Nucleus accumbens (tissue), 56 donors: ENCODE results near the gene SCGB1C2.
"Not testable (repeated sequence)": the region's sequence is repeated elsewhere in the genome, so short reads cannot be mapped to it uniquely, and the experiment has no call there.

Source experiments
- DNase-seq, 56 donors: peaks; one replicate each; lab custom pipeline; 2025; lab: John Stamatoyannopoulos, UW

The SCGB1C2 gene

GRCh38 chr17:137166-137807, at the start of gene SCGB1C2:
Gene SCGB1C2 (plus strand): TSS chr17:137569. CDS start chr17:137591, 22 bp downstream.
- not testable (repeated sequence) for DNase-seq

DNA sequence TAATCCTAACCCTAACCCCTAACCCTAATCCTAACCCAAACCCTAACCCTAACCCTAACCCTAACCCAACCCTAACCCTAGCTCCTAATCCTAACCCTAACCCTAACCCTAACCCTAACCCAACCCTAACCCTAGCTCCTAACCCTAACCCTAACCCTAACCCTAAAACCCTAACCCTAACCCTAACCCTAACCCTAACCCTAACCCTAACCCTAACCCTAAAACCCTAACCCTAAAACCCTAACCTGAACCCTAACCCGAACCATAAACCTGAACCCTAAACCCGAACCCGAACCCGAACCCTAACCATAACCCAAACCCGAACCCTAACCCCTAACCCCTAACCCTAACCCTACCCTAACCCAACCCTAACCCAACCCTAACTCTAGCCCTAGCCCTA, 24.3 kb upstream of the SCGB1C2 start:
- not testable (repeated sequence) for DNase-seq

- not testable (repeated sequence) for DNase-seq
Measured at GRCh38 chr17:118339-118917, 18.9 kb upstream of the SCGB1C2 start.

GRCh38 chr17:133932-134331, 3.4 kb upstream of the SCGB1C2 start:
- DNase-seq, result not testable (repeated sequence)

GRCh38 chr17:134332-134785, 3.0 kb upstream of the SCGB1C2 start:
- DNase-seq, result not testable (repeated sequence)

DNA sequence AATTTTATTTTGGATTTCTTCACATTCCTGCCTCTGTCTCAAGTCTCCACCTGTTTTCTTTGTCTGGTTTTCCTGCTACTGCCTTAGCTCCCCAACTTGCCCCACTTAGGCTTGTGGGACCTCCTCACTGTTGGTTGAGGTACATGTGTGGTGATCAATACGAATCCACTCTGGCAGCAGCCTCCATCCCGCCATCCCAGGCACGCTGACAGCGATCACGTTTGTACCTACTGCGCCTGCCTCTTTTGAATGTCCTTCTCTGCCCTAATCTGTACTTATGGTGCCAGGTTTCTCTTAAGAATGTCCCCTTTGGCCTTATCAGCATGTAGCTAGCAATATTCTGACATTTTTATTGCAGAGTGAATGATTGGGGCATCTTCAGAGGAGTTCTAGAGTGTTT, 2.3 kb upstream of the SCGB1C2 start:
- not testable (repeated sequence) for DNase-seq

GRCh38 chr17:135895-136294, 1.5 kb upstream of the SCGB1C2 start:
- DNase-seq, result not testable (repeated sequence)

DNA sequence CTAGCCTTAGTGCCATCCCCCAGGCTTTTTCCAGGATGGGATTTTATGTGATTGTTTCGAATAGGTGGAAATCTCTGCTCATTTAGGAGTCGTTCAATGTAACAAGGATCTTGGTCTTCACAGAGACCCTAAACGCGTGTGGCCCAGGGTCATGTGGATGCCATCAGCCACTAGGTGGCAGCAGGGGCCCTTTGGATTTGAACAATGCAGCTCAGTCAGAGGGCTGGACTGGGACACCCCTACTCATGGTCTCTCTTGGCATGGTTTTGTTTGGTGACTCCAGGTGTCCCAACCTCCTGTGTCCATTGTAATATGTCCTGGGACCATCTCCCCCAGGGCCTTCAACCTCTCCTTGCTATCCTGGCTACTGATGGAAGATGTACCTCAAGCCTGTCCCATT, 838 bp upstream of the SCGB1C2 start:
- DNase-seq, result not testable (repeated sequence)

DNA sequence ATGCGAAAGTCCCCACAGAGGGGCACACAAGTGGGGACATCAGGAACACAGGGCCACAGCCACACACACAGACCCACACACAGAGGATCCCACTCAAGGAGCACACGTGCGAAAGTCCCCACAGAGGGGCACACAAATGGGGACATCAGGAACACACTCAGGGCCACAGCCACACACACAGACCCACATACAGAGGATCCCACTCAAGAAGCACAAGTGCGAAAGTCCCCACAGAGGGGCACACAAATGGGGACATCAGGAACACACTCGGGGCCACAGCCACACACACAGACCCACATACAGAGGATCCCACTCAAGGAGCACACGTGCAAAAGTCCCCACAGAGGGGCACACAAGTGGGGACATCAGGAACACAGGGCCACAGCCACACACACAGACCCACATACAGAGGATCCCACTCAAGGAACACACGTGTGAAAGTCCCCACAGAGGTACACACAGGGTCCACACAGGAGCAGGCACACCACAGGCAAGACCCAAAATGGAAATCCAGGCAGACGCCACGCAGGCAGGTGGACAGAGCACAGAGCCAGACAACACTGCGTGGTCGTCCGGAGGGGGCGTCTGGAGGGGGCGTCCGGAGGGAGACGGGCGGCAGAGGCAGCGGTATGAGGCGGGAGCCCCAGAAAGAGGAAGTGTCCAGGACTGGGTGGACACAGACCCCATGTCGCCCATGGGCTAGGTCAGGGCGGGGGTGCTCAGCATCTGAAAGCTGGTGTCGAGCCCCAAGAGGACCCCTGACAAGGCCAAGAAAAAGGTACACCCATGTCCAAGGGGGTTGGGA, 2.2 kb downstream of the SCGB1C2 start:
- not testable (repeated sequence) for DNase-seq

- peak in 1 of 56 donors; percentile 35 for DNase-seq
Measured at GRCh38 chr17:142102-142661, 4.8 kb downstream of the SCGB1C2 start.

GRCh38 chr17:142876-143784, 5.8 kb downstream of the SCGB1C2 start:
- DNase-seq, result no peak

- DNase-seq, result peak in 51 of 56 donors; percentile 18 to 84 (median 62)
Measured at GRCh38 chr17:143785-144281, 6.5 kb downstream of the SCGB1C2 start.

DNA sequence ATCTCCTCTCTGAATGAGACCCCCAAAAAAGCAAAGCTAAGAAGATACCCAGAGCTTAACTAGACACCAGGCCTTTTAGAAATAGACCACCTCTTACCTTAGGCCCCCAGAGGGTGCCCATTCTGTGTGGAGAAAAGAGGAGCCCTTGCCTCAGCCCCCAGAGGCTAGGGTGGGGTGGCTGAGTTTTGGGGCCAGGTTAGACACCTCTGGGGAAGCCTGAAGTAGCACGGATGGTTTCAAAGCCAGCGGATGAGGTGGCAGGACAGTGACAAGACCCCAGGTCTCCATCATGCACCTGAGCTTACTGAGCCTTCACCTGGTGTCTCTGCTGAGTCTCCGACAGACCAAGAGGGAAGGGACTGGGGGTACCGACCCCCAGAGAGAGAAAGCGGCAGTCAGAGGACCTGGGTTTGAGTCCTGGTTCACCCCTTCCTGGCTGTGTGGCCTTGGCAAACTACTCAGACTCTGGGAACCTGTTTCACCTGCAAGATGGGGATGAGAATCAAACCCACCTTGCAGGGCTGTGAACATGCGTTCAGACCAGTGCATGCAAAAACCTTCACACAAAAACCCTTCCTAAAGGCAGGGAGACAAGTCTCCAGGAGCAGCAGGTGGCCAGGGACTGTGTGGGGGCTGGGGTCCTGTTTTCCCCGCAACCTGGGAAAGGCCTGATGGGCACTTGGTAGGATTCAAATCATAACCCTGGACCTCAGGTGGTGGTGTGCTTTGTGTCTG, 7.7 kb downstream of the SCGB1C2 start:
- no peak for DNase-seq

DNA sequence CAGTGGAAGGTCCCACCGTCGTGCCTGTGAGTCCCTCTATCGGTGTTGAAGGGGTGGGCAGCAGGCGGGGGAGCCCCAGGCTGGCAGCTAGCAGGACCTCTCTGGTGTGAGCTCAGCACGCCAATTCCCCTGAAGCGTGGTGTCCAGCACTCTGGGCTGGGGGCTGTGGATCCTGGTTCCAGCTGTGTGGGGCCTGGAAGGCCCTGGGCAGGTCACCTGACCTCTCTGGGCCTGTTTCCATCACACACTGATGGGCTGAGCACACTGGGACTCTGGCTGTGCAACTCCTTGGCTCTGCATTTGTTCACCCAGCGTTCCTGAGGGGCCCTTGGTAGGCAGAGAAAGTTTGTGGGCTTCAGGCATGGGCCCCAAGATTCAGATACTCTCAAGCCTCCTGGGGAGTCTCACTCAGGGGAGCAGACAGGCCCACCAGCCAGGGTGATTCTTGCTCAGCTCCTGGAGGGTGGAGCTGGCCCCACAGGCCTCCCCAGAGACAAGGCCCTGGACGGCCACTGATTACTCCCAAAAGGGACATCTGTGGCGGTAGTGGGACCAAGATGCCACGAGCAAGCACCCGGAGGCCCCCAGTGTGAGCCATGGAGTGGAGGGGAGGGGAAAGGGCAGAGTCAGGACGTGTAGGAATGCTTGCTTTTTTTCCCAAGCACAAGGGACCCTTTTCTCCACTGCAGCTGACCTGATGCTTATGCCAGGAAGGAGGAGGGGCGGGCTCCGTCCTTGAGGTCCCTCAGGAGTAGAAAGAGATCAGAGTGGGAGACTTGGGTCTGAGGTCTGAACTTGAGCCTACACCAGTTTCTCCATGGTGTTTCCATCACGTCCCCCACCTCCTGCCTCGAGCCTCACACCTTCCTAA, 8.5 kb downstream of the SCGB1C2 start:
- DNase-seq, result peak in 9 of 56 donors; percentile 4 to 23 (median 10)

DNA sequence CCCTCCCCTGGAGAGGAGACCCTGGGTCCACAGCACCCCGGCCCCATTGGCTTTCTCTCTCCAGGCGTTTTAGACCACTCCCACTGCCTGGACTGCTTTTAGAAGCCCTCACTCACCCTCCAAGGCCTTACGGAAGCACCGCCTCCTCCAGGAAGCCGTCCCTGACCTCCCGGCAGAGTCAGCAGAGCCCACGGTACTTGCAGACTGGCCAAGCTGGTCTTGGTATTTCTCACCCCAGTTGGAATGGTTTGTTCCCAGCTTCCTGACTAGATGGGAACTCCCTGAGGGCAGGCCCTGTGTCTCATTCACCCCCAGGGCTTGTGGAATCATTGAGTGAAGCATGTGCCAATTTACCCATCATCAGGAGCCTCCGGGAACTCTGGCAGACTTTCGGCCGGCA, 9.2 kb downstream of the SCGB1C2 start:
- no peak for DNase-seq

- DNase-seq, result no peak
Measured at GRCh38 chr17:146983-147761, 9.8 kb downstream of the SCGB1C2 start.
